Measurements from ENCODE around the gene IGDCC3.

IGDCC3 gene

GRCh38 chr15:65369212-65369547 is 8.6 kb downstream of the IGDCC3 start:
- Histone ChIP-seq H3K36me3 (ENCODE audit: insufficient read depth, low read length) (no peaks in the 10 kb centered on the region), H3K9me3 (ENCODE audit: insufficient read depth, low read length, severe bottlenecking) (no peaks in the 10 kb centered on the region), H3K27ac (ENCODE audit: low read length) (no peak overlapping the region), H3K79me2 (ENCODE audit: insufficient read depth, low read length) (no peaks in the 10 kb centered on the region), H3K4me3 (ENCODE audit: low read depth in 1 of 2, low read length in 2 of 2) (no peak overlapping the region), H3K4me2 (ENCODE audit: insufficient read depth, low read length) (no peak overlapping the region), H3K9ac (ENCODE audit: low read depth, low read length) (no peak overlapping the region), H3K27me3 (ENCODE audit: insufficient read depth, low read length, poor library complexity) (no peaks in the 10 kb centered on the region), H2AFZ (ENCODE audit: low read depth, low read length) (no peak overlapping the region), H3K4me1 (ENCODE audit: insufficient read depth, low read length) (no peaks in the 10 kb centered on the region), H4K20me1 (ENCODE audit: insufficient read depth, low read length) (no peaks in the 10 kb centered on the region)
- TF ChIP-seq EZH2 (IDR thresholded peaks at IDR 0.05; ENCODE audit: borderline replicate concordance, low read depth, low read length, severe bottlenecking) (no peak), CTCF (IDR thresholded peaks at IDR 0.05; ENCODE audit: borderline replicate concordance, extremely low read depth, low read length, poor library complexity, severe bottlenecking) (no peak)
- no peak for DNase-seq
- no peak for ATAC-seq (ENCODE audit: insufficient read depth, low read depth)

GRCh38 chr15:65368302-65369211 is 9.2 kb downstream of the IGDCC3 start:
- Histone ChIP-seq H3K27ac (ENCODE audit: low read length) (no peak overlapping the region), H3K4me3 (ENCODE audit: low read depth in 1 of 2, low read length in 2 of 2) (no peak overlapping the region), H3K4me1 (ENCODE audit: insufficient read depth, low read length) (no peaks in the 10 kb centered on the region), H3K27me3 (ENCODE audit: insufficient read depth, low read length, poor library complexity) (no peaks in the 10 kb centered on the region), H3K9me3 (ENCODE audit: insufficient read depth, low read length, severe bottlenecking) (no peaks in the 10 kb centered on the region), H2AFZ (ENCODE audit: low read depth, low read length) (no peak overlapping the region), H3K4me2 (ENCODE audit: insufficient read depth, low read length) (no peak overlapping the region), H3K36me3 (ENCODE audit: insufficient read depth, low read length) (no peaks in the 10 kb centered on the region), H4K20me1 (ENCODE audit: insufficient read depth, low read length) (no peaks in the 10 kb centered on the region), H3K79me2 (ENCODE audit: insufficient read depth, low read length) (no peaks in the 10 kb centered on the region), H3K9ac (ENCODE audit: low read depth, low read length) (no peak overlapping the region)
- no peak for ATAC-seq (ENCODE audit: insufficient read depth, low read depth)
- no peak for TF ChIP-seq EZH2 (IDR thresholded peaks at IDR 0.05; ENCODE audit: borderline replicate concordance, low read depth, low read length, severe bottlenecking)
- TF ChIP-seq CTCF (IDR thresholded peaks at IDR 0.05; ENCODE audit: borderline replicate concordance, extremely low read depth, low read length, poor library complexity, severe bottlenecking) = no peak
- DNase-seq = no peak

- Histone ChIP-seq H3K4me1 (ENCODE audit: insufficient read depth, low read length) (no peaks in the 10 kb centered on the region), H3K27me3 (ENCODE audit: insufficient read depth, low read length, poor library complexity) (no peaks in the 10 kb centered on the region), H3K4me3 (ENCODE audit: low read depth in 1 of 2, low read length in 2 of 2) (no peak overlapping the region)
Measured at GRCh38 chr15:65366122-65366892, 11.5 kb downstream of the IGDCC3 start.

More at GRCh38 chr15:65366122-65366892, 11.5 kb downstream of the IGDCC3 start:
- no peak overlapping the region for H2AFZ ChIP-seq (ENCODE audit: low read depth, low read length)
- no peak overlapping the region for H3K27ac ChIP-seq (ENCODE audit: low read length)
- no peak overlapping the region for H3K4me2 ChIP-seq (ENCODE audit: insufficient read depth, low read length)
- no peaks in the 10 kb centered on the region for H4K20me1 ChIP-seq (ENCODE audit: insufficient read depth, low read length)
- no peak for DNase-seq
- no peaks in the 10 kb centered on the region for H3K9me3 ChIP-seq (ENCODE audit: insufficient read depth, low read length, severe bottlenecking)
- H3K79me2 ChIP-seq (ENCODE audit: insufficient read depth, low read length) = no peaks in the 10 kb centered on the region
- H3K9ac ChIP-seq (ENCODE audit: low read depth, low read length) = no peak overlapping the region
- TF ChIP-seq CTCF (IDR thresholded peaks at IDR 0.05; ENCODE audit: borderline replicate concordance, extremely low read depth, low read length, poor library complexity, severe bottlenecking) (no peak), EZH2 (IDR thresholded peaks at IDR 0.05; ENCODE audit: borderline replicate concordance, low read depth, low read length, severe bottlenecking) (no peak)
- H3K36me3 ChIP-seq (ENCODE audit: insufficient read depth, low read length) = no peaks in the 10 kb centered on the region
- no peak for ATAC-seq (ENCODE audit: insufficient read depth, low read depth)
